ENCODE data around the gene KIRREL2. TPM values are rescaled to one million over a fixed set of nuclear protein-coding genes. Genes with fewer than 3 reads are reported as not detected.
"Not testable (repeated sequence)": the region's sequence is repeated elsewhere in the genome, so short reads cannot be mapped to it uniquely, and the experiment has no call there.

Gene KIRREL2
- total RNA-seq, 1 donor from 2014 or later, result 0.22 TPM

- Mint-ChIP-seq H3K27me3 (ENCODE audit: low read depth) (no peaks in the 10 kb centered on the region), H3K27ac (ENCODE audit: unreplicated experiment) (no peak overlapping the region), H3K9me3 (ENCODE audit: low read depth) (no peaks in the 10 kb centered on the region), H3K36me3 (ENCODE audit: low read depth) (no peaks in the 10 kb centered on the region), H3K4me3 (ENCODE audit: unreplicated experiment) (no peak overlapping the region), H3K4me1 (ENCODE audit: low read depth) (peaks cover 6% of the 10 kb centered on the region)
- no peak for DNase-seq (ENCODE audit: low spot score)
- no peak for TF ChIP-seq CTCF (IDR thresholded peaks at IDR 0.05)
These were observed 52.9 kb downstream of the KIRREL2 start for GRCh38 chr19:35909684-35910035.

GRCh38 chr19:35910355-35910754 lies 53.6 kb downstream of the KIRREL2 start:
- not testable (repeated sequence) for H3K27ac Mint-ChIP-seq (ENCODE audit: unreplicated experiment); H3K4me3 Mint-ChIP-seq (ENCODE audit: unreplicated experiment)

DNA sequence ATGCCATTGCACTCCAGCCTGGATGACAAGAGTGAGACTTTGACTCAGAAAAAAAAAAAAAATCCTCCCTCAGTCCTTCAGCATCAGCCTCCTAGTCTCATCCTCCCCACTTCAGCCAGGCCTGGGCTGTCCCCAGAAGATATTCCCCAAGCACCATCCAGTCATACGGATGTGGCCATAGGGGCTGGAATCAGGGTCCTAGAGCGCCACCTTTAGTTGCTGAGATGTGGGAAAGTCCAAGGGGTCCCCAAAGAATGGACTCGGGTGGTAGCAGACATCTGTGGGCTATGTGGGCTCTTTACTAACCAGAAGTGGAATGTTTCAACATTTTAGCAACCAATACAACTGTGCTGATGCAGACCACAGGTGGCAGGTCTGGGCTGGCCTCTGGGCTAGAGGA lies 54.5 kb downstream of the KIRREL2 start:
- Mint-ChIP-seq H3K4me1 (ENCODE audit: low read depth) (peaks cover 6% of the 10 kb centered on the region), H3K4me3 (ENCODE audit: unreplicated experiment) (no peak overlapping the region), H3K27ac (ENCODE audit: unreplicated experiment) (no peak overlapping the region), H3K36me3 (ENCODE audit: low read depth) (no peaks in the 10 kb centered on the region), H3K9me3 (ENCODE audit: low read depth) (no peaks in the 10 kb centered on the region), H3K27me3 (ENCODE audit: low read depth) (peaks cover 2% of the 10 kb centered on the region)
- TF ChIP-seq CTCF (IDR thresholded peaks at IDR 0.05), result no peak
- no peak for DNase-seq (ENCODE audit: low spot score)

More at GRCh38 chr19:35910355-35910754, 53.6 kb downstream of the KIRREL2 start:
- H3K27me3 Mint-ChIP-seq (ENCODE audit: low read depth); H3K4me1 Mint-ChIP-seq (ENCODE audit: low read depth); DNase-seq (ENCODE audit: low spot score); H3K36me3 Mint-ChIP-seq (ENCODE audit: low read depth); H3K9me3 Mint-ChIP-seq (ENCODE audit: low read depth): not testable (repeated sequence)

- no peak overlapping the region for H3K4me3 Mint-ChIP-seq (ENCODE audit: unreplicated experiment)
These were observed 55.1 kb downstream of the KIRREL2 start for GRCh38 chr19:35911790-35912189.

DNA sequence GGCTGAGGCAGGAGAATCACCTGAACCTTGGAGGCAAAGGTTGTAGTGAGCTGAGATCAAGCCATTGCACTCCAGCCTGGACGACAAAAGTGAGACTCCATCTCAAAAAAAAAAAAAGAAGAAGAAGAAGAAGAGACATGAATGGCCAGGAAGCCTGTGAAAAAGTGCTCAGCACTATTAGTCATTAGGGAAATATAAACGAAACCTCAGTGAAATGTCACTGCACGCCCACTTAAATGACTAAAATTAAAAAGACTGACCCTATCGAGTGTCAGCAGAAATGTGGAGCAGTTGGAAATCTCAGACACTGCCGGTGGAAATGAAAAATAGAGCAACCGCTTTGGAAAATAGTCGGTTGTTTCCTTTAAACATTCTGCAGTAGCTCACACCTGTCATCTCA lies 56.9 kb downstream of the KIRREL2 start:
- Mint-ChIP-seq H3K27ac (ENCODE audit: unreplicated experiment) (peak overlapping the region; percentile 70), H3K9me3 (ENCODE audit: low read depth) (no peaks in the 10 kb centered on the region), H3K36me3 (ENCODE audit: low read depth) (no peaks in the 10 kb centered on the region), H3K4me3 (ENCODE audit: unreplicated experiment) (no peak overlapping the region), H3K4me1 (ENCODE audit: low read depth) (peaks cover 6% of the 10 kb centered on the region), H3K27me3 (ENCODE audit: low read depth) (peaks cover 6% of the 10 kb centered on the region)
- DNase-seq (ENCODE audit: low spot score), result no peak
- TF ChIP-seq CTCF (IDR thresholded peaks at IDR 0.05), result no peak

More at GRCh38 chr19:35911790-35912189, 55.1 kb downstream of the KIRREL2 start:
- no peak overlapping the region for H3K27ac Mint-ChIP-seq (ENCODE audit: unreplicated experiment)
- H3K9me3 Mint-ChIP-seq (ENCODE audit: low read depth), result no peaks in the 10 kb centered on the region
- H3K27me3 Mint-ChIP-seq (ENCODE audit: low read depth), result peaks cover 2% of the 10 kb centered on the region
- no peak for TF ChIP-seq CTCF (IDR thresholded peaks at IDR 0.05)
- H3K4me1 Mint-ChIP-seq (ENCODE audit: low read depth), result peaks cover 6% of the 10 kb centered on the region
- no peak for DNase-seq (ENCODE audit: low spot score)
- no peaks in the 10 kb centered on the region for H3K36me3 Mint-ChIP-seq (ENCODE audit: low read depth)

DNA sequence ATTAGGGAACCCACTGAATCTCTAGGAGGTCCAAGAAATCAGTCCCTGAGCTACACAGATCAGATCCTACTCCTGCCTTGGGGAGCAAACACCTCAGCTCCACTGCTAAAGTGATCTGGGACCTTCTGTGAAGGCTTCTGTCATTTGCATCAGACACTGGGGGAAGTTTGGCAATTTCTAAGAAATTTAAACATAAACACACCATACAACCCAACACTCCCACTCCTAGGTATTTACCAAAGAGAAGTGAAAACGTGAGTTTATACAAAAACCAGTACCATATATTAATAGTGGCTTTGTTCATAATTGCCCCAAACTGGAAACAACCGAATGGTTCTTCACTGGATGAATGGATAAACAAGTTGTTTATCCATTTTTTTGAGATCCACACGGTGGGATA lies 58.7 kb downstream of the KIRREL2 start:
- Mint-ChIP-seq H3K9me3 (ENCODE audit: low read depth) (no peaks in the 10 kb centered on the region), H3K27me3 (ENCODE audit: low read depth) (peaks cover 6% of the 10 kb centered on the region), H3K36me3 (ENCODE audit: low read depth) (no peaks in the 10 kb centered on the region), H3K4me3 (ENCODE audit: unreplicated experiment) (no peak overlapping the region), H3K27ac (ENCODE audit: unreplicated experiment) (no peak overlapping the region), H3K4me1 (ENCODE audit: low read depth) (peaks cover 6% of the 10 kb centered on the region)
- DNase-seq (ENCODE audit: low spot score), result no peak
- TF ChIP-seq CTCF (IDR thresholded peaks at IDR 0.05), result no peak
